ENCODE measurements around the gene UNC13C. TPM values are rescaled to one million over a fixed set of nuclear protein-coding genes. Genes with fewer than 3 reads are reported as not detected.

The UNC13C gene
- total and polyA plus RNA-seq, 2 of the 13 experiments (the other 11 are each of a cell fraction or from before 2014, with no cell fraction given): 0.04 TPM; not detected in 1

DNA sequence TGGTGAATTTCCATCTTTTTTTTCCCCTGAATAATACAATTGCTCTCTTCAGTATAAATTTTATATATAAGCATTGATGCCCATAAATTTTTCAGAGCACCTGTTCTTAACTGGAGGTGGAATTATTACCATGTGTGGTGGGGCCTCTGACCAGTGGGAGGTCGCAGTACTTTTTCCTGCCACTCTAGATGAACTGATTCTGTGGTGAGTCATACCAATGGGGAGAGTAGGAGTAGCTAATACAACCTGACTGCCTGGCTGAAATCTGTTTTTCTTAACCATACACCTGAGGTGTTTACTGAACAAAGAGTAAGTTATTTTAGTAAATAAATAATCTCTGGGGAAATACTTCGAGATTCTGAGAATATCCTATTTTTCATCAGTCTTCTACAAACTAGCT is 67.2 kb downstream of the UNC13C start (continued):
- TF ChIP-seq FOXK1 (CRISPR knock-in tag; IDR thresholded peaks at IDR 0.05; ENCODE audit: borderline replicate concordance, low read depth) (no peak), RAD51 (IDR thresholded peaks at IDR 0.05; ENCODE audit: borderline replicate concordance) (no peak), SYNCRIP (IDR thresholded peaks at IDR 0.05; ENCODE audit: insufficient read depth, low read depth, low read length) (no peak), GABPA (IDR thresholded peaks at IDR 0.05; ENCODE audit: low read depth, low read length) (no peak), GABPA (CRISPR knock-in tag; IDR thresholded peaks at IDR 0.05; ENCODE audit: low read depth) (no peak), ZNF639 (CRISPR knock-in tag; conservative IDR thresholded peaks at IDR 0.05) (no peak), EED (CRISPR knock-in tag; IDR thresholded peaks at IDR 0.05) (no peak), PRPF4 (IDR thresholded peaks at IDR 0.05; ENCODE audit: low read depth, low read length, poor library complexity, severe bottlenecking) (no peak), ZNF724P (CRISPR knock-in tag; IDR thresholded peaks at IDR 0.05; ENCODE audit: borderline replicate concordance) (no peak), ZNF776 (CRISPR knock-in tag; IDR thresholded peaks at IDR 0.05) (no peak)

DNA sequence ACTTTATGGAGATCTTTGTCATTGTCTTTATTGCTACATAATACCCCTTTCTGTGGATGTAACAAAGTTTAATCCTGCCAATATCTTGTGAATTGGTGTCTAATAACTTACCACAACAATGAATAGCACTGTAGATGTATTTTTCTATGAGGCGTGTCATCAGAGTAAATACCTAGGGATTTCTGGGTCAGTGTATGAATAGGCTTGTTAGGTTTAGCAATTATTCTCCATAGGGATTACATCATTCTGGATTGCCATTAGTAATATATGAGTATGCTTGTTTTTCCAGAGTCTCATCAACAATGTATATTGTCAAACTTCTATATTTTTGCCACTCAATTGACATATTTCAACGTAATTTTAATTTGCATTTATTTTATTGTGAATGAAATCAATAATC is 67.9 kb downstream of the UNC13C start:
- H4K20me1 ChIP-seq (ENCODE audit: insufficient read depth, low read length): no peaks in the 10 kb centered on the region
- no peaks in the 10 kb centered on the region for H3K27me3 ChIP-seq (ENCODE audit: control insufficient read depth in 1 of 2, insufficient read depth in 2 of 2, low read length in 2 of 2)
- ChIA-PET CTCF (ENCODE audit: low intra/inter-chr PET ratio, low total read pairs) (no interaction called here), POLR2A (no interaction called here)
- intact Hi-C loops (cut with micrococcal nuclease; ENCODE audit: unreplicated experiment) (loop anchor here (5.0 kb wide), 1 partner anchor 871 kb away; no protein-coding TSS in a partner anchor), in situ Hi-C loops (cut with HindIII; ENCODE audit: extremely low pct_ligation_motif_present, low pct_unique_long_range_greater_than_20kb) (no loop called here)
- ATAC-seq: no peak
- no peaks in the 10 kb centered on the region for H3K79me2 ChIP-seq (ENCODE audit: insufficient read depth, low read length)
- H3K4me2 ChIP-seq (ENCODE audit: low read depth, low read length): no peak overlapping the region
- no peaks in the 10 kb centered on the region for H3K4me1 ChIP-seq (ENCODE audit: insufficient read depth, low read length)
- TF ChIP-seq ZNF276 (CRISPR knock-in tag; IDR thresholded peaks at IDR 0.05; ENCODE audit: low read depth) (no peak), ATF7 (IDR thresholded peaks at IDR 0.05) (0 out of 2 replicates have a peak, but pooled peaks have one; percentile 8), ATF7 (CRISPR knock-in tag; IDR thresholded peaks at IDR 0.05) (no peak)
- FAIRE-seq: no peak
- no peak overlapping the region for H3K4me3 ChIP-seq (replicated peaks in 1 of 3; ENCODE audit: insufficient read depth in 1 of 3, low read depth in 2 of 3, low read length in 3 of 3)
- no peak overlapping the region for H2AFZ ChIP-seq (ENCODE audit: low read length)
- no peak for DNase-seq (ENCODE audit: low spot score)
- H3K36me3 ChIP-seq (replicated peaks in 1 of 2; ENCODE audit: control insufficient read depth in 1 of 2, insufficient read depth in 2 of 2, low read length in 2 of 2): no peaks in the 10 kb centered on the region
- no peaks in the 10 kb centered on the region for H3K9me3 ChIP-seq (ENCODE audit: low read length)
- H3K27ac ChIP-seq (ENCODE audit: extremely low read length, insufficient read depth, low read length): no peak overlapping the region
- no TSS peak for BruUV-seq (replicated peaks)
- H3K9ac ChIP-seq (ENCODE audit: insufficient read depth, low read depth, low read length): no peak overlapping the region
- 7% methylated on average over 2 of the region's 2 CpGs for WGBS (ENCODE audit: low lambda C conversion rate)
